ENCODE measurements around the gene AGK. TPM values are rescaled to one million over a fixed set of nuclear protein-coding genes. Genes with fewer than 3 reads are reported as not detected.
A peak's percentile ranks its signal among the peaks of the same experiment; 100 is the strongest.

AGK gene
- total RNA-seq, 3 donors from 2014 or later: 14.7 to 33.1 (median 28.5) TPM

DNA sequence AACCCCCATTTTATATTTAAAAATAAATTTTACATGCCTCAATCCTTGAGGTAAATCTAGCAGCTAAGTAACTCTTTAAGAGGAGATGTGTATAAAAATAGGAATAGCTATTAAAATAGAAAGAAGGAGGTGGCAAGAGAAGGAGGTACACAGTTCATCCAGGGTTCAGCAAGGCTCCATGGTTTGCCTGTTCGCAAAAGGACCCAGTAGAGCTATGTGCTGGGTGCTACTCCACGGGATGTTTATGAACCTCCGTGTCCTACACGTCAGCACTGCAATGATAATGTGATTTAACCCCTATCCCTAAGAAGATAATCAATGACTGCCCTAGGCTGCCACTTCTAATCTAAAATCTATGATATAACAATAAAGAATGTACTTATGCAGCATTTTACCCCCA lies 151.7 kb downstream of the AGK start:
- no peaks in the 10 kb centered on the region for H3K36me3 ChIP-seq
- peak overlapping the region in 1 of 2 donors; percentile 75 for H3K27ac ChIP-seq
- intact Hi-C loops (cut with DNase I; ENCODE audit: low total_unique reads): no loop called here
- peaks cover 0 to 3% of the 10 kb centered on the region in 2 donors for H3K4me1 ChIP-seq
- DNase-seq (ENCODE audit: low spot score in 2 of 2): no peak
- no peak for TF ChIP-seq POLR2AphosphoS5 (IDR thresholded peaks at IDR 0.05)
- no peak for TF ChIP-seq POLR2A (IDR thresholded peaks at IDR 0.05)
- TF ChIP-seq, protein P1, sequence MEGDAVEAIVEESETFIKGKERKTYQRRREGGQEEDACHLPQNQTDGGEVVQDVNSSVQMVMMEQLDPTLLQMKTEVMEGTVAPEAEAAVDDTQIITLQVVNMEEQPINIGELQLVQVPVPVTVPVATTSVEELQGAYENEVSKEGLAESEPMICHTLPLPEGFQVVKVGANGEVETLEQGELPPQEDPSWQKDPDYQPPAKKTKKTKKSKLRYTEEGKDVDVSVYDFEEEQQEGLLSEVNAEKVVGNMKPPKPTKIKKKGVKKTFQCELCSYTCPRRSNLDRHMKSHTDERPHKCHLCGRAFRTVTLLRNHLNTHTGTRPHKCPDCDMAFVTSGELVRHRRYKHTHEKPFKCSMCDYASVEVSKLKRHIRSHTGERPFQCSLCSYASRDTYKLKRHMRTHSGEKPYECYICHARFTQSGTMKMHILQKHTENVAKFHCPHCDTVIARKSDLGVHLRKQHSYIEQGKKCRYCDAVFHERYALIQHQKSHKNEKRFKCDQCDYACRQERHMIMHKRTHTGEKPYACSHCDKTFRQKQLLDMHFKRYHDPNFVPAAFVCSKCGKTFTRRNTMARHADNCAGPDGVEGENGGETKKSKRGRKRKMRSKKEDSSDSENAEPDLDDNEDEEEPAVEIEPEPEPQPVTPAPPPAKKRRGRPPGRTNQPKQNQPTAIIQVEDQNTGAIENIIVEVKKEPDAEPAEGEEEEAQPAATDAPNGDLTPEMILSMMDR (IDR thresholded peaks at IDR 0.05): no peak
- H3K9me3 ChIP-seq: no peaks in the 10 kb centered on the region
- no peaks in the 10 kb centered on the region for H3K27me3 ChIP-seq
- peak overlapping the region in 1 of 3 donors; percentile 97 for H3K4me3 ChIP-seq

DNA sequence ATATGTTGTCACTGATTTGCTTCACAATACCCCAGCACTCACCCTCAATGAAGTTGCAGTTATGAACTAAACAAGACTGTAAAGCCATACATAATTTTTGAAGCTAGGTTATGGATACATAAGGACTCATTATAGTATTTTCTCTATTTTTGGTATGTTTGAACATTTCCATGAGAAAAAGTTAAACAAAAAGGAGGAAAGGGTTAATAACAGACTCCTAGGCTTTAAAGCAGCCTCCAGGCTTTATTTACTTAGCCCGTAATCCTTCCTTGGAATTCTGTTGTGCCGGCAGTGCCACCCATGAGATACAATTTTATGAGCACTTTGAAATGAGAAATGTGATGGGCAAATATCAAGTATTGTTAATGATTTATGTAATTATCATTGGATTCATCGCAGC lies 152.9 kb downstream of the AGK start:
- no peak for TF ChIP-seq POLR2A (IDR thresholded peaks at IDR 0.05)
- no peak for TF ChIP-seq POLR2AphosphoS5 (IDR thresholded peaks at IDR 0.05)
- TF ChIP-seq, protein P1 (IDR thresholded peaks at IDR 0.05): no peak
- Histone ChIP-seq H3K36me3 (no peaks in the 10 kb centered on the region), H3K27me3 (no peaks in the 10 kb centered on the region), H3K9me3 (no peaks in the 10 kb centered on the region), H3K4me1 (peaks cover 0 to 3% of the 10 kb centered on the region in 2 donors), H3K4me3 (no peak overlapping the region), H3K27ac (no peak overlapping the region)
- DNase-seq (ENCODE audit: low spot score in 2 of 2): no peak
- intact Hi-C loops (cut with DNase I; ENCODE audit: low total_unique reads): no loop called here

DNA sequence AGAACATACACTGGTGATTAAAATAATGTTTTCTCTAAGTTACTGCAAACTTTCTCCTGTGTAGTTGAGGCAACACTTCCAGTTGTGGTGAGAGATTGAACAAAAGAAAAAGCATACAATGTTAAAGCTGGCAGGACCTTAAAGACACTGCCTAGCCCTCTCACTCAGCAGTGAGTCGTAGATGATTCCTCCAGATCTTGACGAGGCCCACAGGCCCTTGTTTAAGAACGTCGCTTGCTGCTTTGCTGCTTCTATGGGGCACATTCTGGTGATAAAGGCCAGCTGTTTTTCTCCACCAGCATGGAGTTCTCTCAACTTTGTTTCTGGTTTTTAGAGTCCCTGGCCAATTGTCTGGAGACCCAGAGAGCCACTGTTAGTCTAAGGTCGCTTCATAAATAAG lies 153.5 kb downstream of the AGK start:
- Histone ChIP-seq H3K4me1 (peaks cover 0 to 3% of the 10 kb centered on the region in 2 donors), H3K9me3 (no peaks in the 10 kb centered on the region), H3K4me3 (no peak overlapping the region), H3K27ac (no peak overlapping the region), H3K27me3 (no peaks in the 10 kb centered on the region), H3K36me3 (no peaks in the 10 kb centered on the region)
- TF ChIP-seq, protein P1 (IDR thresholded peaks at IDR 0.05): no peak
- TF ChIP-seq POLR2A (IDR thresholded peaks at IDR 0.05): no peak
- TF ChIP-seq POLR2AphosphoS5 (IDR thresholded peaks at IDR 0.05): no peak
- no peak for DNase-seq (ENCODE audit: low spot score in 2 of 2)
- intact Hi-C loops (cut with DNase I; ENCODE audit: low total_unique reads): no loop called here

Other genes with a start within 250 kb of the AGK start
- 10 to 100 TPM; 14.1 to 49.2 (median 32.1) TPM for gene DENND11, start 150.8 kb downstream of the AGK start, total RNA-seq
- not detected for gene WEE2, start 156.9 kb downstream of the AGK start, total RNA-seq
- 100 to 1,000 TPM in 2 of 3 donors, 10 to 100 TPM in 1; 93.4 to 114 (median 112) TPM for gene SSBP1, start 186.9 kb downstream of the AGK start, total RNA-seq
- gene TAS2R3, start 212.7 kb downstream of the AGK start, total RNA-seq: 1 to 10 TPM; 2.2 to 4.8 (median 3.9) TPM
- 1 to 10 TPM; 1.9 to 4.2 (median 2.0) TPM for gene TAS2R4, start 225.3 kb downstream of the AGK start, total RNA-seq
- 10 to 100 TPM in 1 of 3 donors, 1 to 10 TPM in 2; 2.0 to 10.8 (median 2.4) TPM for gene TAS2R5, start 238.8 kb downstream of the AGK start, total RNA-seq

Data from breast epithelium (tissue), 4 donors.